Measurements from ENCODE around the gene RPTOR. TPM values are rescaled to one million over a fixed set of nuclear protein-coding genes. Genes with fewer than 3 reads are reported as not detected.

Gene RPTOR
- total and polyA plus RNA-seq, 2 experiments from 2014 or later, result 6.6 to 16.1 TPM

GRCh38 chr17:80946449-80946848 is 401.8 kb downstream of the RPTOR start:
- H3K27me3 ChIP-seq (replicated peaks; ENCODE audit: insufficient read depth), result no peaks in the 10 kb centered on the region
- in situ Hi-C loops (cut with MboI), result no loop called here

GRCh38 chr17:80947200-80947940 is 402.7 kb downstream of the RPTOR start:
- in situ Hi-C loops (cut with MboI), result no loop called here
- Histone ChIP-seq H3K4me3 (no peak overlapping the region), H3K27ac (no peak overlapping the region), H3F3A (ENCODE audit: insufficient read depth) (no peaks in the 10 kb centered on the region), H4K20me1 (ENCODE audit: insufficient read depth) (no peaks in the 10 kb centered on the region), H3K9me3 (ENCODE audit: low read depth) (no peaks in the 10 kb centered on the region), H3K4me1 (ENCODE audit: insufficient read depth) (peaks cover 5% of the 10 kb centered on the region), H3K9me2 (ENCODE audit: insufficient read depth) (no peaks in the 10 kb centered on the region), H3K79me2 (ENCODE audit: insufficient read depth) (no peaks in the 10 kb centered on the region), H2AFZ (no peak overlapping the region), H3K4me2 (ENCODE audit: unreplicated experiment) (no peak overlapping the region), H3K36me3 (ENCODE audit: low read depth) (peaks cover 3% of the 10 kb centered on the region; the same call in 1 of the 2 replicates), H3K9ac (no peak overlapping the region), H3K27me3 (replicated peaks; ENCODE audit: insufficient read depth) (no peaks in the 10 kb centered on the region)
- TF ChIP-seq EZH2 (IDR thresholded peaks at IDR 0.05; ENCODE audit: insufficient read depth, poor library complexity, severe bottlenecking) (no peak), EZH2phosphoT487 (IDR thresholded peaks at IDR 0.05; ENCODE audit: insufficient read depth, low read depth) (no peak)
- DNase-seq, result no peak
- 94% methylated on average over 21 of the region's 21 CpGs for WGBS, 2 experiments (ENCODE audit: low coverage in 1 of 2, low lambda C conversion rate in 2 of 2, missing lambda C conversion rate in 2 of 2)

More at GRCh38 chr17:80946449-80946848, 401.8 kb downstream of the RPTOR start:
- Histone ChIP-seq H3F3A (ENCODE audit: insufficient read depth) (0 out of 2 replicates have a peak, but pooled peaks cover 2% of the 10 kb centered on the region), H3K9me2 (ENCODE audit: insufficient read depth) (no peaks in the 10 kb centered on the region), H3K9ac (no peak overlapping the region), H3K4me3 (no peak overlapping the region), H3K36me3 (ENCODE audit: low read depth) (peaks cover 3% of the 10 kb centered on the region; the same call in 1 of the 2 replicates), H2AFZ (no peak overlapping the region), H3K79me2 (ENCODE audit: insufficient read depth) (no peaks in the 10 kb centered on the region), H3K9me3 (ENCODE audit: low read depth) (no peaks in the 10 kb centered on the region), H3K27ac (no peak overlapping the region), H3K4me1 (ENCODE audit: insufficient read depth) (peaks cover 14% of the 10 kb centered on the region), H3K4me2 (ENCODE audit: unreplicated experiment) (no peak overlapping the region), H4K20me1 (ENCODE audit: insufficient read depth) (no peaks in the 10 kb centered on the region)
- TF ChIP-seq EZH2 (IDR thresholded peaks at IDR 0.05; ENCODE audit: insufficient read depth, poor library complexity, severe bottlenecking), result no peak
- TF ChIP-seq EZH2phosphoT487 (IDR thresholded peaks at IDR 0.05; ENCODE audit: insufficient read depth, low read depth), result no peak
- no peak for DNase-seq
- WGBS, 2 experiments (ENCODE audit: low coverage in 1 of 2, low lambda C conversion rate in 2 of 2, missing lambda C conversion rate in 2 of 2), result 97% methylated on average over 8 of the region's 8 CpGs

GRCh38 chr17:80948019-80948975 is 403.7 kb downstream of the RPTOR start:
- Histone ChIP-seq H3K79me2 (ENCODE audit: insufficient read depth) (no peaks in the 10 kb centered on the region), H3K4me3 (no peak overlapping the region), H3K27ac (no peak overlapping the region), H3K27me3 (replicated peaks; ENCODE audit: insufficient read depth) (no peaks in the 10 kb centered on the region), H3K9me2 (ENCODE audit: insufficient read depth) (no peaks in the 10 kb centered on the region), H2AFZ (no peak overlapping the region), H3K9ac (no peak overlapping the region), H3K9me3 (ENCODE audit: low read depth) (no peaks in the 10 kb centered on the region), H3K36me3 (ENCODE audit: low read depth) (peaks cover 3% of the 10 kb centered on the region; the same call in 1 of the 2 replicates), H3K4me1 (ENCODE audit: insufficient read depth) (no peaks in the 10 kb centered on the region), H4K20me1 (ENCODE audit: insufficient read depth) (no peaks in the 10 kb centered on the region), H3K4me2 (ENCODE audit: unreplicated experiment) (no peak overlapping the region), H3F3A (ENCODE audit: insufficient read depth) (no peaks in the 10 kb centered on the region)
- no peak for TF ChIP-seq EZH2 (IDR thresholded peaks at IDR 0.05; ENCODE audit: insufficient read depth, poor library complexity, severe bottlenecking)
- no peak for TF ChIP-seq EZH2phosphoT487 (IDR thresholded peaks at IDR 0.05; ENCODE audit: insufficient read depth, low read depth)
- DNase-seq, result no peak
- in situ Hi-C loops (cut with MboI), result no loop called here
- 88 to 89% methylated on average over 48 of the region's 48 CpGs for WGBS, 2 experiments (ENCODE audit: low coverage in 1 of 2, low lambda C conversion rate in 2 of 2, missing lambda C conversion rate in 2 of 2)

GRCh38 chr17:80948976-80949450 is 404.4 kb downstream of the RPTOR start:
- Histone ChIP-seq H3K4me2 (ENCODE audit: unreplicated experiment) (no peak overlapping the region), H3K4me3 (no peak overlapping the region), H3K79me2 (ENCODE audit: insufficient read depth) (no peaks in the 10 kb centered on the region), H4K20me1 (ENCODE audit: insufficient read depth) (no peaks in the 10 kb centered on the region), H3K4me1 (ENCODE audit: insufficient read depth) (no peaks in the 10 kb centered on the region), H3K9me3 (ENCODE audit: low read depth) (no peaks in the 10 kb centered on the region), H3K27me3 (replicated peaks; ENCODE audit: insufficient read depth) (no peaks in the 10 kb centered on the region), H3K9ac (no peak overlapping the region), H3K9me2 (ENCODE audit: insufficient read depth) (no peaks in the 10 kb centered on the region), H2AFZ (no peak overlapping the region), H3K27ac (no peak overlapping the region), H3F3A (ENCODE audit: insufficient read depth) (no peaks in the 10 kb centered on the region), H3K36me3 (ENCODE audit: low read depth) (peaks cover 3% of the 10 kb centered on the region; the same call in 1 of the 2 replicates)
- TF ChIP-seq EZH2 (IDR thresholded peaks at IDR 0.05; ENCODE audit: insufficient read depth, poor library complexity, severe bottlenecking) (no peak), EZH2phosphoT487 (IDR thresholded peaks at IDR 0.05; ENCODE audit: insufficient read depth, low read depth) (no peak)
- in situ Hi-C loops (cut with MboI), result no loop called here
- 93% methylated on average over 16 of the region's 16 CpGs for WGBS, 2 experiments (ENCODE audit: low coverage in 1 of 2, low lambda C conversion rate in 2 of 2, missing lambda C conversion rate in 2 of 2)
- no peak for DNase-seq
